GM12878 (cell line): ENCODE data around the gene CDH16. TPM values are rescaled to one million over a fixed set of nuclear protein-coding genes. Genes with fewer than 3 reads are reported as not detected.

Source experiments
- CHD1 ChIP-seq: IDR thresholded peaks from 2 replicates; pipeline ENCODE4 v1.6.1; 2012; ENCODE audit warnings: low read depth, low read length, improper control_type of control experiment
- CHD4 ChIP-seq: fragments of 200-600 bp; sonication (generic); IDR thresholded peaks from 2 replicates; pipeline ENCODE4 v1.6.1; 2016; ENCODE audit warnings: mild to moderate bottlenecking
- DPF2 ChIP-seq: fragments of 450-650 bp; IDR thresholded peaks from 2 replicates; pipeline ENCODE4 v1.6.1; 2017; ENCODE audit warnings: mild to moderate bottlenecking
- ETV6 ChIP-seq, 2 experiments: fragments of 450-650 bp in 1 of 2; IDR thresholded peaks in 1 of 2; conservative IDR thresholded peaks in 1 of 2; 2 replicates each; pipeline ENCODE4 v1.6.1; 2014; ENCODE audit warnings: antibody characterized with exemption in 1 of 2, borderline replicate concordance in 1 of 2, low read depth in 1 of 2, mild to moderate bottlenecking in 1 of 2, moderate library complexity in 1 of 2
- FOXK2 ChIP-seq: fragments of 450-650 bp; IDR thresholded peaks from 2 replicates; pipeline ENCODE4 v1.6.1; 2017; ENCODE audit warnings: mild to moderate bottlenecking, moderate library complexity
- MXI1 ChIP-seq: fragments of 150-350 bp; IDR thresholded peaks from 2 replicates; pipeline ENCODE4 v1.6.1; 2011; ENCODE audit warnings: low read depth, mild to moderate bottlenecking, inconsistent platforms, low read length, improper control_type of control experiment
- MYB ChIP-seq: fragments of 150-350 bp; IDR thresholded peaks from 2 replicates; pipeline ENCODE4 v1.6.1; 2014; ENCODE audit warnings: mild to moderate bottlenecking, low read depth, low read length, borderline replicate concordance
- NFIC ChIP-seq: IDR thresholded peaks from 2 replicates; pipeline ENCODE4 v1.6.1; 2012; ENCODE audit warnings: low read depth, mild to moderate bottlenecking, inconsistent platforms, low read length, moderate library complexity
- PAX8 ChIP-seq: fragments of 450-650 bp; IDR thresholded peaks from 2 replicates; pipeline ENCODE4 v1.6.1; 2017; ENCODE audit warnings: mild to moderate bottlenecking, moderate library complexity
- POLR2AphosphoS2 ChIP-seq: IDR thresholded peaks from 2 replicates; pipeline ENCODE4 v1.6.1; 2011; ENCODE audit warnings: low read depth, mild to moderate bottlenecking, low read length, improper control_type of control experiment, moderate library complexity
- RAD51 ChIP-seq: fragments of 450-650 bp; IDR thresholded peaks from 2 replicates; pipeline ENCODE4 v1.6.1; 2016; ENCODE audit warnings: moderate library complexity, mild to moderate bottlenecking, inconsistent platforms
- STAT1 ChIP-seq: fragments of 450-650 bp; conservative IDR thresholded peaks from 2 replicates; pipeline ENCODE4 v1.6.1; 2014; ENCODE audit warnings: antibody characterized with exemption, mild to moderate bottlenecking
- SUPT20H ChIP-seq: IDR thresholded peaks from 2 replicates; pipeline ENCODE4 v1.6.1; 2011; ENCODE audit warnings: low read depth, mild to moderate bottlenecking, low read length, moderate library complexity, borderline replicate concordance; ENCODE audit not compliant: control insufficient read depth
- TCF7 ChIP-seq: IDR thresholded peaks from 2 replicates; pipeline ENCODE4 v1.6.1; 2014; ENCODE audit warnings: antibody characterized with exemption, borderline replicate concordance
- ZNF207 ChIP-seq: fragments of 450-650 bp; IDR thresholded peaks from 2 replicates; pipeline ENCODE4 v1.6.1; 2014; ENCODE audit warnings: antibody characterized with exemption, mild to moderate bottlenecking, borderline replicate concordance
- ZNF384 ChIP-seq: IDR thresholded peaks from 2 replicates; pipeline ENCODE4 v1.6.1; 2012; ENCODE audit warnings: low read depth, mild to moderate bottlenecking, low read length, improper control_type of control experiment, borderline replicate concordance
- polyA plus RNA-seq, 11 experiments: library from polyadenylated mRNA; depleted of rRNA in 4 of 11; unstranded in 6 of 11; stranded (reverse) in 5 of 11; fragments of >200 nt; fragmentation: Nextera tagmentation in 4 of 11; fragmentation: Illumina TruSeq in 1 of 11; extraction: Ambion mirVana in 4 of 11; extraction: Trizol in 1 of 11; gene quantifications; 1 replicate in 1 of 11; 2 replicates in 10 of 11; pipeline versions ENCODE4 v1.2.1 to v1.2.3, GENCODE V29; 2011 to 2016; ENCODE audit warnings: inconsistent platforms in 2 of 11, missing spikeins in 2 of 11, low read depth in 1 of 11
- total RNA-seq, 4 experiments: library from RNA; depleted of rRNA in 3 of 4; stranded (reverse); fragments of >200 nt in 3 of 4; fragmentation: Illumina TruSeq in 1 of 4; extraction: Trizol in 1 of 4; gene quantifications; 2 replicates each; pipeline versions ENCODE4 v1.2.1 to v1.2.3, GENCODE V29; 2013 to 2021
- TF ChIP-seq, protein P1 (sequence below): fragments of 150-350 bp; IDR thresholded peaks from 2 replicates; pipeline ENCODE4 v1.6.1; 2014; ENCODE audit warnings: mild to moderate bottlenecking, low read depth, low read length
- TF ChIP-seq, protein P2 (sequence below): IDR thresholded peaks from 2 replicates; pipeline ENCODE4 v1.6.1; 2011; ENCODE audit warnings: low read depth, mild to moderate bottlenecking, low read length, moderate library complexity, borderline replicate concordance; ENCODE audit errors: extremely low read depth
- TF ChIP-seq, protein P3 (sequence below): IDR thresholded peaks from 2 replicates; pipeline ENCODE4 v1.6.1; 2011; ENCODE audit warnings: borderline replicate concordance, low read depth, mild to moderate bottlenecking, moderate library complexity, mixed read lengths, low read length; ENCODE audit not compliant: insufficient read depth; ENCODE audit errors: extremely low read length
- TF ChIP-seq, protein P4 (sequence below): fragments of 450-650 bp; IDR thresholded peaks from 2 replicates; pipeline ENCODE4 v1.6.1; 2016; ENCODE audit warnings: mild to moderate bottlenecking, moderate library complexity, borderline replicate concordance
- TF ChIP-seq, protein P5 (sequence below): IDR thresholded peaks from 2 replicates; pipeline ENCODE4 v1.6.1; 2011; ENCODE audit warnings: borderline replicate concordance, low read depth, mild to moderate bottlenecking, moderate library complexity, low read length; ENCODE audit not compliant: insufficient read depth, poor library complexity, severe bottlenecking

Gene CDH16
- total and polyA plus RNA-seq, 10 of the 15 experiments (the other 5 are each of a cell fraction or from before 2014, with no cell fraction given) = 0.05 TPM; not detected in 9

DNA sequence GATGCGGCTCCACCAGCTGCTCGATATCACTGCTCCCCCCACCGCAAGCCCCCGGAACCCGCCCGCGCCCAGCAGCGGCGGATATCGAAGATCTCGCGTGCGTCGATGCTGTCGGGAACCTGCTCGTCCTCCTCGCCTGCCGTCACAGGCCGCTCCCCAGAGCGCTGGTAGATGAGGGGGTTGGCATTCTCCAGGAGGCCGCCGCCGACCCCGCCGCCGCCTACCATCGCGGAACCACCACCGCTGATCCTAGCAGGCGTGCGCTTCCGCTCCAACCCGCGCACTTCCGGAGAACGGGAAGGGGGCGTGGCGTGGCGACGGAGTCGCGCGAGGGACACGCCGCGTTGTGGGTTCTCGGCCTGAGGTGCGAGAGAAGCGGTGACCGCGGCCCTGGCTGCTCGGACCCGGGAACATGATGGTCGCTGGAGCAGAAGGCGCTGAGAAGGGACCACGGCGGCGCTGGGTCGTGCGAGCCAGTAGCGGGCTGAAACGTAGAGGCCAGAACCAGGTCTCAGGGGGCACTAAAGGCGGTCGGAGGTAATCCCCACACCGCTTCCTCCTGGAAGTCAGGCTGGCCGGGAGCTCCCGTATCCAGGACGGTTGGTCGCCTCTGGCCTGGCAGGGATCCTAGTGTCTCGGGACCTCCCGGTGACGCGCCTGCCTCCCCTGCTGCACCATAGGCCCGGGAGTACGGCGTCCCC, 15.6 kb upstream of the CDH16 start, which contains the start of gene CIAO2B (continued):
- no peak for TF ChIP-seq SUPT20H
- TF ChIP-seq MYB = 0 out of 2 replicates have a peak, but pooled peaks have one; percentile 12
- no peak; the same call in 1 of the 2 replicates for TF ChIP-seq STAT1
- TF ChIP-seq TCF7 = no peak
- peak; percentile 86 for TF ChIP-seq DPF2
- TF ChIP-seq ZNF384 = no peak
- TF ChIP-seq, protein P1, sequence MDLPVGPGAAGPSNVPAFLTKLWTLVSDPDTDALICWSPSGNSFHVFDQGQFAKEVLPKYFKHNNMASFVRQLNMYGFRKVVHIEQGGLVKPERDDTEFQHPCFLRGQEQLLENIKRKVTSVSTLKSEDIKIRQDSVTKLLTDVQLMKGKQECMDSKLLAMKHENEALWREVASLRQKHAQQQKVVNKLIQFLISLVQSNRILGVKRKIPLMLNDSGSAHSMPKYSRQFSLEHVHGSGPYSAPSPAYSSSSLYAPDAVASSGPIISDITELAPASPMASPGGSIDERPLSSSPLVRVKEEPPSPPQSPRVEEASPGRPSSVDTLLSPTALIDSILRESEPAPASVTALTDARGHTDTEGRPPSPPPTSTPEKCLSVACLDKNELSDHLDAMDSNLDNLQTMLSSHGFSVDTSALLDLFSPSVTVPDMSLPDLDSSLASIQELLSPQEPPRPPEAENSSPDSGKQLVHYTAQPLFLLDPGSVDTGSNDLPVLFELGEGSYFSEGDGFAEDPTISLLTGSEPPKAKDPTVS = no peak
- TF ChIP-seq CHD1 = no peak
- TF ChIP-seq, protein P2, sequence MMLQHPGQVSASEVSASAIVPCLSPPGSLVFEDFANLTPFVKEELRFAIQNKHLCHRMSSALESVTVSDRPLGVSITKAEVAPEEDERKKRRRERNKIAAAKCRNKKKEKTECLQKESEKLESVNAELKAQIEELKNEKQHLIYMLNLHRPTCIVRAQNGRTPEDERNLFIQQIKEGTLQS = no peak
- TF ChIP-seq, protein P3, sequence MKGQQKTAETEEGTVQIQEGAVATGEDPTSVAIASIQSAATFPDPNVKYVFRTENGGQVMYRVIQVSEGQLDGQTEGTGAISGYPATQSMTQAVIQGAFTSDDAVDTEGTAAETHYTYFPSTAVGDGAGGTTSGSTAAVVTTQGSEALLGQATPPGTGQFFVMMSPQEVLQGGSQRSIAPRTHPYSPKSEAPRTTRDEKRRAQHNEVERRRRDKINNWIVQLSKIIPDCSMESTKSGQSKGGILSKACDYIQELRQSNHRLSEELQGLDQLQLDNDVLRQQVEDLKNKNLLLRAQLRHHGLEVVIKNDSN = no peak
- no peak for TF ChIP-seq NFIC
- TF ChIP-seq CHD4 = no peak
- TF ChIP-seq, protein P4, sequence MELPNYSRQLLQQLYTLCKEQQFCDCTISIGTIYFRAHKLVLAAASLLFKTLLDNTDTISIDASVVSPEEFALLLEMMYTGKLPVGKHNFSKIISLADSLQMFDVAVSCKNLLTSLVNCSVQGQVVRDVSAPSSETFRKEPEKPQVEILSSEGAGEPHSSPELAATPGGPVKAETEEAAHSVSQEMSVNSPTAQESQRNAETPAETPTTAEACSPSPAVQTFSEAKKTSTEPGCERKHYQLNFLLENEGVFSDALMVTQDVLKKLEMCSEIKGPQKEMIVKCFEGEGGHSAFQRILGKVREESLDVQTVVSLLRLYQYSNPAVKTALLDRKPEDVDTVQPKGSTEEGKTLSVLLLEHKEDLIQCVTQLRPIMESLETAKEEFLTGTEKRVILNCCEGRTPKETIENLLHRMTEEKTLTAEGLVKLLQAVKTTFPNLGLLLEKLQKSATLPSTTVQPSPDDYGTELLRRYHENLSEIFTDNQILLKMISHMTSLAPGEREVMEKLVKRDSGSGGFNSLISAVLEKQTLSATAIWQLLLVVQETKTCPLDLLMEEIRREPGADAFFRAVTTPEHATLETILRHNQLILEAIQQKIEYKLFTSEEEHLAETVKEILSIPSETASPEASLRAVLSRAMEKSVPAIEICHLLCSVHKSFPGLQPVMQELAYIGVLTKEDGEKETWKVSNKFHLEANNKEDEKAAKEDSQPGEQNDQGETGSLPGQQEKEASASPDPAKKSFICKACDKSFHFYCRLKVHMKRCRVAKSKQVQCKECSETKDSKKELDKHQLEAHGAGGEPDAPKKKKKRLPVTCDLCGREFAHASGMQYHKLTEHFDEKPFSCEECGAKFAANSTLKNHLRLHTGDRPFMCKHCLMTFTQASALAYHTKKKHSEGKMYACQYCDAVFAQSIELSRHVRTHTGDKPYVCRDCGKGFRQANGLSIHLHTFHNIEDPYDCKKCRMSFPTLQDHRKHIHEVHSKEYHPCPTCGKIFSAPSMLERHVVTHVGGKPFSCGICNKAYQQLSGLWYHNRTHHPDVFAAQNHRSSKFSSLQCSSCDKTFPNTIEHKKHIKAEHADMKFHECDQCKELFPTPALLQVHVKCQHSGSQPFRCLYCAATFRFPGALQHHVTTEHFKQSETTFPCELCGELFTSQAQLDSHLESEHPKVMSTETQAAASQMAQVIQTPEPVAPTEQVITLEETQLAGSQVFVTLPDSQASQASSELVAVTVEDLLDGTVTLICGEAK = peak; percentile 90
- TF ChIP-seq RAD51 = no peak
- peak in 1 of 2 experiments; percentile 20; a peak in 1 of 4 replicates for TF ChIP-seq ETV6 (conservative IDR thresholded peaks at IDR 0.05 in 1 of 2, IDR thresholded peaks at IDR 0.05 in 1 of 2; ENCODE audit: borderline replicate concordance in 1 of 2, low read depth in 1 of 2)
- TF ChIP-seq, protein P5, sequence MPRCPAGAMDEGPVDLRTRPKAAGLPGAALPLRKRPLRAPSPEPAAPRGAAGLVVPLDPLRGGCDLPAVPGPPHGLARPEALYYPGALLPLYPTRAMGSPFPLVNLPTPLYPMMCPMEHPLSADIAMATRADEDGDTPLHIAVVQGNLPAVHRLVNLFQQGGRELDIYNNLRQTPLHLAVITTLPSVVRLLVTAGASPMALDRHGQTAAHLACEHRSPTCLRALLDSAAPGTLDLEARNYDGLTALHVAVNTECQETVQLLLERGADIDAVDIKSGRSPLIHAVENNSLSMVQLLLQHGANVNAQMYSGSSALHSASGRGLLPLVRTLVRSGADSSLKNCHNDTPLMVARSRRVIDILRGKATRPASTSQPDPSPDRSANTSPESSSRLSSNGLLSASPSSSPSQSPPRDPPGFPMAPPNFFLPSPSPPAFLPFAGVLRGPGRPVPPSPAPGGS = peak; percentile 14
- no peak; the same call in 1 of the 2 replicates for TF ChIP-seq FOXK2
- peak; percentile 72 for TF ChIP-seq POLR2AphosphoS2
- TF ChIP-seq MXI1 = no peak
- no peak for TF ChIP-seq PAX8
- no peak for TF ChIP-seq ZNF207
